Measurements from ENCODE around the gene OR6K6.

Gene OR6K6, protein sequence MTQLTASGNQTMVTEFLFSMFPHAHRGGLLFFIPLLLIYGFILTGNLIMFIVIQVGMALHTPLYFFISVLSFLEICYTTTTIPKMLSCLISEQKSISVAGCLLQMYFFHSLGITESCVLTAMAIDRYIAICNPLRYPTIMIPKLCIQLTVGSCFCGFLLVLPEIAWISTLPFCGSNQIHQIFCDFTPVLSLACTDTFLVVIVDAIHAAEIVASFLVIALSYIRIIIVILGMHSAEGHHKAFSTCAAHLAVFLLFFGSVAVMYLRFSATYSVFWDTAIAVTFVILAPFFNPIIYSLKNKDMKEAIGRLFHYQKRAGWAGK

DNA sequence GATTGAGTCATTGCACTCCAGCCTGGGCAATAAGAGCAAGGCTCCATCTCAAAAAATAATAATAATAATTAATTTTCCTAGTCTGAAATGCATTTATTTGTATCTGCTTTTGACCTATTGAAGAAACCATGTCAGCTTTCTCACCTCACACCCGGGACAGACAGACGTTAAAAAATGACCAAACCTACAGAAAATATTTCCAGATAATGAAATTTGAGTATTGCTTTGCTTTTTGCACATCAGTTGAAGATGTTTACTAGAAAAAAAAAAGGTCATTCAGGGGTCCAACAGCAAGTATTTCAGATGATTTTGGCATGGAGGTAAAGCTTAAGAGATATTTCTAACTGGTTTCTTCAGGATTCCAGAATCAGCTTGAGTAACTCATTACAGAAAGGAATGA is at the start of gene OR6K6:
Gene OR6K6, plus strand, starts transcription at position 301 of the 400 bp plus-strand sequence. CDS start 168 bp downstream, outside the sequence.
- no peak for DNase-seq (ENCODE audit: low read depth)

DNA sequence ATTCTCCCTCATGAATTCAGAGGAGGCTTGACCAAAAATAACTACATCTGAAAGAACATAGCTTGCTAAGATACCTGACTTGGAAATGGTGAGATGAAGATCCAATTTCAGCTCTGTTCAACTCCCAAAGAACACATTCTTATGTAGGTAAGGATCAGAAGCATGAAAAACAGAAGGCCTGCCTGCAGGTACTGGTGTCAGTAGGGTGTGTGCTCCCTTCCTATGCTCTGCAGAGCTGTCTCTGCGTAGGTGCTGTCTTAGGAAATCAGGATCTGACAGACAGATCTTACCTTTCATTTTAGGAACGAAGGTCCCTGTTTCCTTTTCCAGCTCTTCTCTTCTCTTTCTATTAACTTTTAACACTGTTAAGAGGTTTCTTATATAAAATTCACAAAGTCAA is 48.4 kb upstream of the OR6K6 start:
- DNase-seq (ENCODE audit: low read depth) = no peak

DNA sequence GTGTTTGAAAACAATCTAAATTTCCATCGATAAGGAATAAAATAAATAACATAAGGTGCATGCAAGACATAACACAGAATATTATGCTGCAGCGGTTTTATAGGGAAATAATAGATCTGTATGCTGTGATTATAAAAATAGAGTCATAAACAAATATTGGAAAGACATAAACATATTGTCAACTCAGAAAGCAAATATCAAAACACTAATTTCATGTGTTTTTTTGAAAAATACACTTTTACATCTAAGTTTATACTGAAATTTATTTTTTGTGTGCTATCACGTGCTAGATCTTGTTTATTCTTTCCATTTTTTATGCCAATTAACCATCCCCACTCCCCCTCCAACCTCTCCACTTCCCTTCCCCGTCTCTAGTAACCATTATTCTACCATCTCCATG is 43.4 kb upstream of the OR6K6 start:
- DNase-seq (ENCODE audit: low read depth) = no peak

DNA sequence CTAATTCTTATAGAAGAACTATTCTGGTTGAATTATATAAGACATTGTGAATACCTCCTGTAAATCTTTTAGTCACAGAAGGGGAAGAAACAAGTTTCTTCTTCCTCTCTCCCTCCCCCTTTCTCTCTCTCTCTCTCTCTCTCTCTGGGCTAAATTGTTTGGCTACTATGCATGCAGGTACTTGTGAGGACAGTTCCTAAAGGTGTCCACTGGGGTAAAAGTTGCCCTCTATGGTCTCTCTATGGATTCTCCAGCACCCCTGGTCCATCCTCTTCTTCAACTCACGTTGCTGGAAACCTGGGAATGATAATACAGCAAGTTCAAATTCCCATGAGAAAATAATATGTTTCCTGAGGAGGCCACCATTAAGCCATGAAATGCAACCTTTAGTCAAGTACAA is 39.8 kb upstream of the OR6K6 start:
- no peak for DNase-seq (ENCODE audit: low read depth)

DNA sequence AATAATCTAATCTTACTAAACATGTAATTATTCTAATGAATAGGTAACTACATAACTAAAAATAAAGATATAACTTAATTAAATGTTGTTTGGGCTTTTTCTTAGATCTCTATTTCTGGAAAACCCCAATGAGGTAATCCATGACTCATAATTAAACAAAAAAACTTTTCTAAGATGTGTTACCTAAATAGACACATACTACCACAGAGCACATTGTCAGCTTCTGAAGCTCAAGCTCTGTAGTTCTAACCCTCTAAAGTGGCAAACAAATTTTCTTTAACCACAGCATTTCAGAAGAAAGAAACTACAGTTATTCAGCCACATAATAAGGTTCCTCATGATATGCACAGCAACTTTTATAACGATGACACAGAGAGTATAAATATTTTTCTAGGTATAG is 38.2 kb upstream of the OR6K6 start:
- DNase-seq (ENCODE audit: low read depth) = no peak

DNA sequence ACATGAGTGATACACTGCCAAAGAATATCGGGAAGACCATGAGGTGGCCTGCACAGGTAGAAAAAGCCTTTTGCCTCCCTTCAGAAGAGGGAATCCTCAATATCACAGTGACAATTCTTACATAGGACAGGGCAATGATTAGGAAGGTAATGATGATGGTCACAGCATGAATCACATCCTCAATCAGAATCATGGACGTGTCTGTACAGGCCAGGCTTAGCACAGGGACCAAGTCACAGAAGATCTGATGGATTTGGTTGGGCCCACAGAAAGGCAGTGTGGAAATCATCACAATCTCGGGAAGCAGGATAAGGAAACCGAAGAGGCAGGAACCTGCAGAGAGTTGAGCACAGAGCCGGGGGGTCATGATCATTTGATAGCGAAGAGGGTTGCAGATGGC is 37.2 kb upstream of the OR6K6 start:
- no peak for DNase-seq (ENCODE audit: low read depth)

DNA sequence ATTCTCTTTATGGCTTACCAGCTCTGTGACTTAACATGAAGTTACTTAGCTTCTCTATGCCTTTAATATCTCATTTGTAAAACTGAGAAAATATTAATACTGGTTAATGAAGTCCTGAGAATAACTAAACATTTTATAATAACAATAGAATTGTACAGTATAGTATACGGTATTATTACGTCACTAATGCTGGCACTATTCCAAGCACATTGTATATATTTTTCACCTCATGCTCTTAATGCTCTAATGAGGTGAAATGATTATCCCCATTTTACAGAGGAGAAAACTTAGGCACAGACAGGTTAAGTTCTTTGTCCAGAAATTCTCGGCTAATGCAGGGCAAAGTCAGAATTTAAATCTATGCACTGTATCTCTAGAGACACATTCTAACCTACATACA is 34.9 kb upstream of the OR6K6 start:
- DNase-seq (ENCODE audit: low read depth) = no peak

DNA sequence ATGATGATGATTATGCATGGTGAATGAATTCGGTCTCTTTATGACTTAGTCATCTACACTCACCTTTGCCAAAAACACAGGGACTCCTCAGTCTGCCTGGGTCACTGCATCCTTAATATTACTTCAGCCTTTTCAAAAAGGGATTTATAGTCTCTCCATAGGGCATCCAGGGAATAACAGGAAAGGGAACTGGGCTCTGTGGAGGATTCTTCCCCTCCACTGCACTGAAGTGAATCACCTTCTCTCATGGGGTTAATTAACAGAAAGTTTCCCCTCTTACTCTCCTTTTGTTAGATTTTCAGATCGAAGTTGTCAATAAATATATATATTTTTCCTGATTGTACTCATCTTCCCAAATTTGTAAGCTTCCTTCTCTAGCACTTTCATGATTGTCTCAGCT is 33.9 kb upstream of the OR6K6 start, which contains the start of gene OR6K3:
Gene OR6K3, minus strand, starts transcription at position 101 of the 400 bp plus-strand sequence. CDS start 2,605 bp downstream, outside the sequence.
- no peak for DNase-seq (ENCODE audit: low read depth)

DNA sequence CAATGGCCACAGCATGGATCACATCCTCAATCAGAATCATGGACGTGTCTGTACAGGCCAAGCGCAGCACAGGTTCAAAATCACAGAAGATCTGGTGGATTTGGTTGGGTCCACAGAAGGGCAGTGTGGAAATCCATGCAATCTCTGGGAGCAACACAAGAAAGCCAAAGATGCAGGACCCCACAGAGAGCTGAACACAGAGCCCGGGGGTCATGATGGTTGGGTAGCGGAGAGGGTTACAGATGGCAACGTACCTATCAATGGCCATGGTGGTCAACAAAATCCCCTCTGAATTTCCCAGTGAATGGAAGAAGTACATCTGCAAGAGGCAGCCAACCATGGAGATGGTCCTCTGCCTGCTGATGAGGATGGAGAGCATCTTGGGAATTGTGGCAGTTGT is 30.1 kb upstream of the OR6K6 start:
- DNase-seq (ENCODE audit: low read depth) = no peak

DNA sequence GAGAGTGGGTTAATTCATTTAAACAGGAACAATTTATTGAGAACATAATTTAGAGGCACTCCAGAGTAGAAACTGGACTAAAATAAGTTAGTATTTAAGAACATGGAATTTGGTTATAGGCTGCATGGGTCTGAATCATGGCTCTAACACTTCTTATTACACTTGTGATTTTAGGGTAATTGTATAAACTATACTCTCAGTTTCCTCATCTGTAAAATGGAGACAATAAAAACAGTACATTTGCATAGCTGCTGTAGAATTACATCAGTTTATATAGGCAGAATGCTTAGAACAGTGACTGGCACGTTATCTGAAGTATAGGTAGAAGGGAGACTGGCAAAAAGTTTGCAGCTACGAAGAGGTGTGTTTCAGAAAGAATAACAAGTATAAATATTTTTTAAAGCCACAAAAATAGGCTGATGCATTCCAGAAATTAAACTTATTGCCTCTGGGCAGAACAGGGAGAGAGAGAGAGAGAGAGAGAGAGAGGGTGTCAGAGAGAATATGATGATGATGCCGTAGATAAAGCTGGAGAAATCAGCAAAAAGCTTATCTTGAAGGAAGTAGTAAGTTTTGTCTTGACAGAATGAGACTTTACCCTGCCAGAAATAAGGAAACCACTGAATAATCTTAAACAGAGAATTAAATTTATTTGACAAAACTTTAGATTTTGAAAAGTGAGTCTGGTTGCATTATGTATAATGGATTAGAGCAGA is 25.9 kb upstream of the OR6K6 start:
- no peak for DNase-seq (ENCODE audit: low read depth)

DNA sequence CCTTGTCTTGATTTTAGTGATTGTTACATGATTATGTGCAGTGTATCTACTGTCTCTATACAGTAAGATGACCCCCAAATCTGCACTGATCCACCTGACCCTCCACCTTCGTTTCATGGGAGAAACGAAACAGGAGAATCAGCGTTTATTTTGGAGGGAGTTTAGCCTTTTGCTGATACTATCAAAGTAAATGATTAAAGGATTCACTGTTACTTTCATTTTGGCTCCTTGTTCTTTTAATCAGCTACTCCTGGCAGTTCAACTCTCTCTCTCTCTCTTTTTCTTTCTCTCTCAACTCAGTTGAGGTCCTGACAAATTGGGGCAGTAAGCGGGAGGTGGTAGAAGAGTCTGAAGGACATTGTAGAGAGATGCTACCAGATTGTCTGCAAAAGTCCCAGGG is 24.1 kb upstream of the OR6K6 start:
- no peak for DNase-seq (ENCODE audit: low read depth)

DNA sequence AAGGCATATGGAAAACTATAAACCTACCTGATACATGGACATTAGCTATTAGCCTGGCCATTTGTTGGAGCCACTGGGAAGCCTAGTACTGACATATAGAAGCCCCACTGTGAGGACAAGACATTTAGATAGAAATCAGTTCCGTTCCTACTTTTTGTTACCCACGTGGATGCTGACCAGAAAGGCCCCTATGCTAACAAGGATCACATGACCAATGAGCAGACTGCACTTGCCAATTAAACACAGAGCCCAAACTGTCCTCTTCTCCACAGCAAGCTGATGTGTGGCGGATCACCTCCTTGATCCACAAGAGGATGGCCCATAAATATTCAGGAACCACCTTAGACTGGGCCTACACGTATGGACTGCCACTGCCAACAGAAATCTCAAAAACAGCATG is 22.8 kb upstream of the OR6K6 start:
- DNase-seq (ENCODE audit: low read depth) = no peak

DNA sequence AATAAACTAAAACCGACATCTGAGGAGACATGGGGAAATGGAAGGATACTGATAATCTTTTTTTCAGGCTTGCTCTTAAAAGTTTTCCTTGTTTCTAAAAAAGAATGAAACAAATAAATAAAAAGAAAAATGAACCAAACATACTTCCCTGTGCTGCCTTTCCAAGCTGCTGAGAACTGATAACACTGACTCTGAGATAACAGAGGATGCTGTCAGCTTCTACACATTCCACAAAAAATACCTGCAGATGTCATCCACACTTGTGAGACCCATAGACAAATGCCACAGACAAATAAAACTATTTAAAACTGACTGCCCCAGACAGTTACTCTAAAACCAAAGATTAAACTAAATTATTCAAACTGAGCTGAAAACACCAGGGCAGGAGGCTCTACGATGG is 22.0 kb upstream of the OR6K6 start:
- DNase-seq (ENCODE audit: low read depth) = no peak

DNA sequence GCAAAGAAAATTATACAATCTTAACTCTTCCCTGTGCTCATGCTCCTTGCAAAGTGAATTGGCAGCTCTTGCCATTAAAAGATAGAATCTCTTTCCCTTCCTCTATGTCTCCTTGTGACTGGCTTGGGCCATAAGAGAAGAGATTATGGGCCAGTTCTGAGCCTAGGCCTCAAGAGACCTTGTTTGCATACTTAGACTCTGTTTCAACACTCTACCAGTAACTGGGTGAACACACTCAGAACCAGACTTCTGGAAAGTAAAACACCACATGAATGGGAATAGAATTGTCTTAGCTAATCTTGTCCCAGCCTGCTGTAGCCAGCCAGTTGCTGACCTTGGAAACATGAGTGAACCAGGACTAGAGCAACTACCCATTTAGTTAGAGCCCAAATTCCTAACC is 18.7 kb upstream of the OR6K6 start:
- no peak for DNase-seq (ENCODE audit: low read depth)

DNA sequence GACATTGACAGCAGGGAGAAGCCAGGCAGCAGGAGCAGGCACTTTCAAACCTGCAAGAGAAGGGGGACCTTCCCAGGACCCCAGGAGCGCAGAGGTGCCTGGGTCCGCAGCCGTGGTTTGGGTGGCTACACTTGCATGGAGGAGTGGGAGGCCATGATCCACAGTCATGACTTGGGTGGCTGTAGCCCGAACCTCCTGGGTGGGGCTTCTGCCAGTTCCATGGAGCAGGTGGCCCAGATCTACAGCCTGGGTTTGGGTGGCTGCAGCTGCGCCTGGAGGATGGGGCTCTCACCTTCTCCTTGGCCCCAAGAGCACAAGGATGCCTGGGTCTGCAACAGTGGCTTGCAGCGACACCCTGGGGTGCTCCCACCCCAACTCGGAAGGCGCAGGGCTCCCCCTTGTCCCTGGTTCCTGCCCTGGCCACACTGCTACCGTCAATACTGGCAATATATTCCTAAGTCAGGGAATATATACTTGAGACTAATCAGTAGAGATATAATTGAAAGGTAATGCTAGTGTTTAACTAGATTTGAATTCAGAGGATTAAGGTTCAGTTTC is 2.3 kb upstream of the OR6K6 start:
- no peak for DNase-seq (ENCODE audit: low read depth)

DNA sequence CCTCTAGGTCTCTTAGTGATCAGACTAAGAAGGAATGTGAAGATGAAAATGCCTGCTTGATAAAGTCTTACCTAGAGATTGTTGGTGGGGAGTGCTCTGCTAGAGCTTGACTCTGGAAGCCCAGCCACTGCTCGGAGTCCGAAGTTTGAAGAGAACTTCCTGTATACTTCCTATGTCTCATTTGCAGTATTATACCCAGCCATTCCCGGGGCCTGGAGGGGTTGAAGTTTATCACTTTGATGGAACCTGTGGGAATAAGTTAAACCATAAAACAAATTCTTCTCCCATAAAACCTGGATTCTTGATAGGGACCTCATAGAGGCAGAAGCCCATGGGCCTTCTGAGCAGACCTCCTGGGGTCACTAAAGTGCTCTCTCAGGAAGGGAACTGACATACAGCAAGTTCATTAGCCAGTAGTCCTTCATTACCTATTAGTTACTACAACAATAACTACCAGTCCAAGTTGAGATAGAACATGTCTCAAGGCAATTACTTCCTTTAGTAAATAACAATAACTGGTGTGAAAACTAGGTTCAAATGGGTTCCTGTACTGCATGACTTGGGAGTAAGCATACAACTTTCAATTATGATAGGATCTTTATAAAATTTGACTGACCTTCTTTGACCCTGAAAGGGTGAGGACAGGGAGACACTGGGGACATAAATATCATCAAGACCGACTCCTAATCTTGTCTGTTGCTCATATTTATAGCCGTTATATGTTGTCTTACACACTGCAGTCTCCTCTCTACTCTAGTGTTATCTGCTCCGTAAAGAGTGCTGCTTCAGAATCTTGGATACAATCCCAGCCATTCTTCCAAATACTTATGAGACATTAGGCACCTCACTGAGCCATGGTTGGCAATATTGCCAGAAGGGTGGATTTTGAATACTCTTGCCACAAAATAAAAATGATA is 17.7 kb downstream of the OR6K6 start, which contains the start of gene OR6N1:
Gene OR6N1, minus strand, starts transcription at position 246 of the 917 bp plus-strand sequence. CDS start 5,513 bp downstream, outside the sequence.
- no peak for DNase-seq (ENCODE audit: low read depth)

DNA sequence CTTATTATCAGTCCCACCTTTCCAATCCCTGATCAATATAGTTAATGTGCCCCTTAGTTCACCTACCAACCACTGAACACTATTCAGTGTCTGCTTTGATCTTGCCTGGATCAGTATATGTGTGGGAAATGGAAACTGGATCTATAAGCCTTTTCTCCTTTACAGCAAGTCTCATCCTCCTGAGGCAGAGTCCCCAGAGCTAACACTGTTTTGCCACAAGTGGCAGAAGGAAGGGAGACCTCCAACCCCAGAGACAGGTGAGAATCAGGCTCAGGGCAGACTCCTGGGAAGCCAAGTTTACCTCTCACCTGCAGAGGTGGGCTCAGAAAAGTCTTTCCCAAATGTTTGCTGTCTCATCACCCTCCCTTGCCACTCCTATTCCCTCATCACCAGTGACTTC is 26.6 kb downstream of the OR6K6 start, which contains the start of gene OR6N2:
Gene OR6N2, minus strand, starts transcription at position 101 of the 400 bp plus-strand sequence. CDS start 3,569 bp downstream, outside the sequence.
- DNase-seq (ENCODE audit: low read depth) = no peak

DNA sequence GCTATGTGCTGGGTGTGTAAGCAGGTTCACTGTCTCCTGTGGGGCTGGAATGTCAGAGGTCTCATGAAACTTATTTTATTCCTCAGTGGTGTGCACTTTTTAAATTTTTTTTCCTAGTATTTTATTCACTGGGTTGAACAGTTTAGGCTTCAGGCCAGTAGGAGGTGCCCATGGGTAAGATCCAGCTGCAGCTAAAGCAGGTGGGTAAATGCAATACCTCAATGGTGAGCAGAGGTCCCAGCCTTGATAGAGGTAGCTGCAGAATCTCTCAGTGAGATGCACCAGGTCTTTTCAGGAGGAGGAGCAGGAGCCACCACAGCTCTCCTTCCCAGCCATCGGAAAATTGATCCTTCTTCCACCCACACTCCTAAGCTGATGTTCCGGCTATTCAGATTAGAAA is 39.1 kb downstream of the OR6K6 start:
- DNase-seq (ENCODE audit: low read depth) = no peak

DNA sequence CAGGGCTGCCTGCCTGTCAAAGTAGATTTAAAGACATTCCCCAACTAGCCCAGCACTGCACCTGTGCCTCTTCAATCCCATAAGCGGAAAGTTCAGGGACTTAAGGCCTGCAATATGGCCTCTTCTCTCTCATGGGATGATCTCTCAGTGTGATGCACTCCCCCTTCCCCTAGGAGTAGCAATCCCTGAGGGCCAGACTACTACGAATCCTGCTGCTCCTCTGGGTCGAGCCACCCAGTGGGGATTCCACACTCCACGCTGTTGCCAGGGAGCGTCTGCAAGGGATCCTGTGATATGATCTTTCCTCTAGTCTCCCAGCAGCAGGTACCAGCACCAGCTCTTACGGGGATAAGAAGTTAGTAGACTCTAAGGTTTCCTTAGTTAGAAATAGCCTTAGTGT is 39.7 kb downstream of the OR6K6 start:
- no peak for DNase-seq (ENCODE audit: low read depth)

DNA sequence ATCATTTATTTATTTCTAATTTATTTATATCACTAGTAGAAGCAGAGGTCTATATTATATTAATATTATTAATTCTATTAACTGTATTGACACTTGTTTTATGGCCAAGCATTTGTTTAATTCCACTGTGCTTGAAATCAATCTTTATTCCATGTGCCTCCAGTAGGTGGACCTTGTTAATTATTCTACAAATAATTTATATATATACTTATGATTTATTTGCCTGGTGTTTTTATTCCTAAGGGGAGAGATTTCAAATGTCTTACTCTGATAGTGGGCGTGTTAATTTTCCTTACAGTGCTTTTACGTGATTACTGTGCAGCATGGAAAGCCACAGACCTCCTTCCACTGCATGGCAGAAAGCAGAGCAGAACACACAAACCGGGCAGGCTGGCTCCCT is 44.0 kb downstream of the OR6K6 start:
- DNase-seq (ENCODE audit: low read depth) = no peak

DNA sequence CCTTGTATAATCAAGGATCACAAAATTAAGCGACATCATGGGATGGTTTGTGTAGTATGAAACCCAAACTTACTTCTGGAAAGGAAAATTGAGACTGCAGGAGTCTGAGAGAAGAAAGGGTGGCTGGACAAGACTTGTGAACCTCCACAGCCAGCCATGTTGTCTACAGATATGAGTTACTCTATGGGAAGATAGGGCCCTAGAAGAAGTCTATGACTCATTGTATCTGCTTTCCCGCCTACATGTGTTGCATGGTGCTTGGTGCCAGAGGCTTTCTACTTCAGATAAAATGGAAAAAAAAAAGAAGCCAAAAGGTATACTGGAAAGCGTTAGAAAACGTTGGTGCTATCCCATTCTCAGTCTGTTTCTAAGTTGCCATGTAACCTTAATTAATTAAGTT is 45.2 kb downstream of the OR6K6 start:
- no peak for DNase-seq (ENCODE audit: low read depth)

DNA sequence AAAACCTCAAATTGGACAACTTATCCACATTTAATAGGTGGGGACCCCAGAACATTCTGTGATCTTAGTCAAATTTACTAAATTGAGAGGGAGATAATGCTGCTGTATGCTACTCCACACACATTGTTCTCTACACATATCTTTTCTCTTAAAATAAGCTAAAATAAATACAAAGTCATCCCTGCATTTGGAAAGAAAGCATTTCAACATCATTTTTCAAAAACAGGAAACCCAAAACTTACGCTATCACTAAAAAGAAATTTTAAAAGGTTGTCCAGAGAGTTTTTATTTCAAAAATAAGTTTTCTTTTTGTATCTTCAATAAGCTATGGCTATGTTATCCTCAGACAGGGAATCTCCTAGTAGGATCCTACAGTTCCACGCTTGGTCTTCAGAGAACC is 46.0 kb downstream of the OR6K6 start:
- no peak for DNase-seq (ENCODE audit: low read depth)

Data from fibroblast of the conjunctiva (primary cell).